CD14-positive monocyte (primary cell): ENCODE measurements around the gene ABCA4. TPM values are rescaled to one million over a fixed set of nuclear protein-coding genes. Genes with fewer than 3 reads are reported as not detected.

Experiments used
- DNase-seq, 3 donors: peaks; one replicate each; pipeline ENCODE4 v3.0.0-alpha.2; 2011 to 2022
- H2AFZ ChIP-seq: 2 replicates; pipeline ENCODE4 v1.6.0; 2012; ENCODE audit warnings: mild to moderate bottlenecking, low read depth, low read length, inconsistent platforms; ENCODE audit not compliant: insufficient read depth, poor library complexity, severe bottlenecking
- H3K27ac ChIP-seq, 2 donors: 1 replicate in 1 of 2; 2 replicates in 1 of 2; pipeline ENCODE4 v1.5.1; 2012 to 2013; ENCODE audit warnings: low read length in 2 of 2, control low read depth in 1 of 2, inconsistent platforms in 1 of 2, low read depth in 1 of 2, mild to moderate bottlenecking in 1 of 2
- H3K27me3 ChIP-seq, 2 donors: one replicate each; pipeline versions ENCODE4 v1.6.0 to v1.6.1; 2011 to 2013; ENCODE audit warnings: low read length in 2 of 2; ENCODE audit not compliant: control insufficient read depth in 2 of 2, insufficient read depth in 2 of 2
- H3K36me3 ChIP-seq, 2 donors: replicated peaks in 1 of 2; 1 replicate in 1 of 2; 2 replicates in 1 of 2; pipeline versions ENCODE4 v1.5.1 to v1.6.1; 2012 to 2013; ENCODE audit warnings: low read length in 2 of 2, control low read depth in 1 of 2, inconsistent platforms in 1 of 2, mild to moderate bottlenecking in 1 of 2; ENCODE audit not compliant: insufficient read depth in 2 of 2, control insufficient read depth in 1 of 2
- H3K4me1 ChIP-seq, 2 donors: 1 replicate in 1 of 2; 2 replicates in 1 of 2; pipeline versions ENCODE4 v1.5.1 to v1.6.1; 2012 to 2013; ENCODE audit warnings: low read length in 2 of 2, control low read depth in 1 of 2, inconsistent platforms in 1 of 2, mild to moderate bottlenecking in 1 of 2, moderate library complexity in 1 of 2; ENCODE audit not compliant: insufficient read depth in 2 of 2, control insufficient read depth in 1 of 2
- H3K4me2 ChIP-seq: replicated peaks from 2 replicates; pipeline ENCODE3; 2012; ENCODE audit warnings: low read length, moderate library complexity, mild to moderate bottlenecking; ENCODE audit not compliant: poor library complexity, severe bottlenecking; ENCODE audit errors: extremely low read depth
- H3K4me3 ChIP-seq, 3 experiments: fragments of 200-600 bp in 1 of 3; sonication (generic) in 1 of 3; replicated peaks in 1 of 3; 1 replicate in 2 of 3; 2 replicates in 1 of 3; pipeline ENCODE4 v1.5.1; 2011 to 2013; ENCODE audit warnings: low read length in 3 of 3, mild to moderate bottlenecking in 3 of 3, control low read depth in 2 of 3, low read depth in 2 of 3, inconsistent platforms in 1 of 3, moderate library complexity in 1 of 3
- H3K79me2 ChIP-seq: 2 replicates; pipeline ENCODE4 v1.6.0; 2012; ENCODE audit warnings: mild to moderate bottlenecking, control low read depth, inconsistent platforms, low read length, moderate library complexity; ENCODE audit not compliant: insufficient read depth
- H3K9ac ChIP-seq: 2 replicates; pipeline ENCODE4 v1.6.0; 2017; ENCODE audit warnings: low read length, mild to moderate bottlenecking; ENCODE audit not compliant: insufficient read depth, poor library complexity, severe bottlenecking
- H3K9me3 ChIP-seq, 2 donors: replicated peaks in 1 of 2; 1 replicate in 1 of 2; 2 replicates in 1 of 2; pipeline versions ENCODE4 v1.5.1 to v1.6.1; 2012 to 2013; ENCODE audit warnings: low read length in 2 of 2, control low read depth in 1 of 2; ENCODE audit not compliant: control insufficient read depth in 1 of 2, insufficient read depth in 1 of 2
- H4K20me1 ChIP-seq: 2 replicates; pipeline ENCODE4 v1.6.0; 2012; ENCODE audit warnings: mild to moderate bottlenecking, low read length, control low read depth, moderate library complexity; ENCODE audit not compliant: insufficient read depth
- H3K27ac Mint-ChIP-seq, 7 donors: one replicate each; pipeline ENCODE4 v1.8.0; 2020; ENCODE audit warnings: mild to moderate bottlenecking in 7 of 7, mixed read lengths in 7 of 7, moderate library complexity in 6 of 7, inconsistent platforms in 2 of 7
- H3K27me3 Mint-ChIP-seq, 3 donors: one replicate each; pipeline ENCODE4 v1.8.0; 2021 to 2022; ENCODE audit warnings: low read depth in 3 of 3, mild to moderate bottlenecking in 3 of 3, mixed read lengths in 3 of 3, moderate library complexity in 3 of 3, inconsistent platforms in 1 of 3
- H3K36me3 Mint-ChIP-seq, 2 donors: one replicate each; pipeline ENCODE4 v1.8.0; 2020; ENCODE audit warnings: mixed read lengths in 2 of 2, inconsistent platforms in 1 of 2, mild to moderate bottlenecking in 1 of 2
- H3K4me1 Mint-ChIP-seq: one replicate; pipeline ENCODE4 v1.8.0; 2020; ENCODE audit warnings: mild to moderate bottlenecking, mixed read lengths
- H3K4me3 Mint-ChIP-seq, 2 donors: one replicate each; pipeline ENCODE4 v1.8.0; 2020; ENCODE audit warnings: mild to moderate bottlenecking in 2 of 2, mixed read lengths in 2 of 2, moderate library complexity in 1 of 2
- H3K9me3 Mint-ChIP-seq, 7 donors: one replicate each; pipeline ENCODE4 v1.8.0; 2020 to 2022; ENCODE audit warnings: mixed read lengths in 7 of 7, mild to moderate bottlenecking in 6 of 7, moderate library complexity in 6 of 7, inconsistent platforms in 2 of 7
- CTCF ChIP-seq: fragments of 200-600 bp; IDR thresholded peaks from one replicate; pipeline ENCODE4 v1.8.0; 2022; ENCODE audit warnings: antibody characterized with exemption, mild to moderate bottlenecking
- WGBS: methylation state at CpG from one replicate; pipeline ENCODE4 v1.1.5; 2013; ENCODE audit warnings: missing lambda C conversion rate; ENCODE audit not compliant: insufficient coverage; 5-methylcytosine and 5-hydroxymethylcytosine counted together
- intact Hi-C, 2 donors: fragments of 100-400 bp; cut with micrococcal nuclease; formaldehyde crosslinking; loops; one replicate each; pipeline versions ENCODE4 v1.15.0 to v1.15.1; 2023
- polyA plus RNA-seq, 3 donors: library from polyadenylated mRNA; depleted of rRNA in 1 of 3; unstranded in 2 of 3; stranded (reverse) in 1 of 3; fragments of 300-500 nt in 2 of 3; fragments of >200 nt in 1 of 3; fragmentation: Illumina TruSeq in 2 of 3; gene quantifications; 1 replicate in 2 of 3; 2 replicates in 1 of 3; pipeline ENCODE4 v1.2.3, GENCODE V29; 2012 to 2021

The ABCA4 gene
- polyA plus RNA-seq, 3 donors: not detected

DNA sequence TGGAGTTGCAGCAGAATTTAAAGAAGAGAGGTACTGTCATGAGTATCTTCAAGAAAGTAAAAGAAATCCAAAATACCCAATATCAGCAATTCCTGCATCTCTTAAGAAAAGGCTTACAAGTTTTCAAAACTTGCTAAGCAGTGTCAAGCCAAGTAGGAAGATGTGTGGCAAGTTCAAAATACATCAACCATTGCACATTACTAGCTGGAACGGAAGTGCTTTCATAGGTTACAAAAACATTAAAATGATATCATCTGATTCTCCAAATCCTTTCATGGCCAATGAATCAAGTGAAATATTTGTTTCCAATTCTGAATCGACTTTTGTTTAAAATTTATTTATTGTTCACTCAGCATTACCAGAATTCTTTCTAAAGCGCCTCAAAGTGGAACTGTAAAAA, 5.7 kb upstream of the ABCA4 start:
- Histone ChIP-seq H3K4me1 (peaks cover 0 to 6% of the 10 kb centered on the region in 2 donors), H3K4me3 (no peak overlapping the region), H3K27me3 (peaks cover 25 to 37% of the 10 kb centered on the region in 2 donors), H2AFZ (no peak overlapping the region), H3K27ac (no peak overlapping the region), H3K4me2 (no peak overlapping the region), H3K79me2 (no peaks in the 10 kb centered on the region), H4K20me1 (no peaks in the 10 kb centered on the region), H3K9ac (no peak overlapping the region), H3K36me3 (no peaks in the 10 kb centered on the region), H3K9me3 (no peaks in the 10 kb centered on the region)
- Mint-ChIP-seq H3K4me3 (no peak overlapping the region), H3K27ac (no peak overlapping the region), H3K4me1 (peaks cover 8% of the 10 kb centered on the region), H3K9me3 (peaks cover 0 to 2% (median 0%) of the 10 kb centered on the region in 7 donors), H3K36me3 (no peaks in the 10 kb centered on the region), H3K27me3 (peaks cover 25 to 45% (median 30%) of the 10 kb centered on the region in 3 donors)
- no CpG with 5 or more reads among the region's 3 CpGs for WGBS
- no peak for TF ChIP-seq CTCF
- intact Hi-C loops: no loop called here
- DNase-seq: no peak

- no peak for TF ChIP-seq CTCF
These were observed 4.9 kb upstream of the ABCA4 start for GRCh38 chr1:94125551-94126514.

More at GRCh38 chr1:94125551-94126514, 4.9 kb upstream of the ABCA4 start:
- H3K9me3 Mint-ChIP-seq: peaks cover 0 to under 1% (median 0%) of the 10 kb centered on the region in 7 donors
- Histone ChIP-seq H3K4me2 (no peak overlapping the region), H4K20me1 (no peaks in the 10 kb centered on the region), H3K4me3 (no peak overlapping the region), H3K79me2 (no peaks in the 10 kb centered on the region), H3K4me1 (peaks cover 0 to 6% of the 10 kb centered on the region in 2 donors), H3K9ac (no peak overlapping the region), H3K27me3 (peaks cover 25 to 46% of the 10 kb centered on the region in 2 donors), H2AFZ (no peak overlapping the region), H3K36me3 (no peaks in the 10 kb centered on the region), H3K27ac (no peak overlapping the region), H3K9me3 (no peaks in the 10 kb centered on the region)
- peak overlapping the region in 1 of 2 donors; percentile 62 for H3K4me3 Mint-ChIP-seq
- intact Hi-C loops: no loop called here
- peaks cover 8% of the 10 kb centered on the region for H3K4me1 Mint-ChIP-seq
- H3K27ac Mint-ChIP-seq: peak overlapping the region in 1 of 7 donors; percentile 13
- no peaks in the 10 kb centered on the region for H3K36me3 Mint-ChIP-seq
- 71% methylated on average over 1 of the region's 6 CpGs for WGBS
- DNase-seq: no peak
- H3K27me3 Mint-ChIP-seq: peaks cover 26 to 48% (median 34%) of the 10 kb centered on the region in 3 donors
